GM19372 (cell line): ENCODE results near the gene CALML4.
A peak's percentile ranks its signal among the peaks of the same experiment; 100 is the strongest.
"Not testable (repeated sequence)": the region's sequence is repeated elsewhere in the genome, so short reads cannot be mapped to it uniquely, and the experiment has no call there.

ENCODE experiments used
- ATAC-seq: cut with Tn5 transposase; IDR thresholded peaks from one replicate; pipeline ENCODE4 v1.9.1; 2021; ENCODE audit warnings: mild to moderate bottlenecking, low read depth, moderate library complexity; ENCODE audit not compliant: unreplicated experiment

CALML4 gene, protein sequence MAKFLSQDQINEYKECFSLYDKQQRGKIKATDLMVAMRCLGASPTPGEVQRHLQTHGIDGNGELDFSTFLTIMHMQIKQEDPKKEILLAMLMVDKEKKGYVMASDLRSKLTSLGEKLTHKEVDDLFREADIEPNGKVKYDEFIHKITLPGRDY

GRCh38 chr15:68204776-68205557, at the start of gene CALML4:
Gene CALML4 (minus strand): TSS chr15:68205332. CDS start chr15:68205247, 85 bp downstream.
- ATAC-seq = no peak

DNA sequence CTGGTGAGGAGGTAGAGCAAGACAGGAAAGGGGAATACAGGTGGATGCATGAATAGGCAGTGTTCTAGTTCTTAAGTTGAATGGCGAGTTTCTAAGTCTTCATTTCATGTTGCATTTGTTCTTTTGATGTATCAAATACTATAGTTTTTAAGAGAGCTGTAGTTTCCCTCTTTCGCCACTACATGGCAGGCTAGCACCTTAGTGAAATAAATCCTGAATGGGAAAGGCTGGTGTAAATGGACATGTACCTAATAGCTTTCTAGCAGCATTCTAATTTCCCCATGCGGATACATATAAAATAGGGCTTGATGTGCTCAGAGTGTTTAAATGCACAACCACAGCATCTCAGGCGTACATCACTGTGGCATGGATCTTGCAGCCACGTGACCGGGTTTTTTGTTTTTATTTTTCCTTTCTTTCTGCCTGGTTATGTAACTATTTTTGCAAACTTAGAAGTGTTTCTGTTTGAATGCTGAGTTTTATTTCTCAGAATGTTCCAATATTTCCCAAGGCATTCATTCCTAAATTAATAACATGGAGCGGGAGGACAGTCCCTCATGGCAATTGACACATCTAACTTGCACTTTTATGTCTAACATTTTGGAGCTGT, 47.9 kb upstream of the CALML4 start:
- no peak for ATAC-seq

- no peak for ATAC-seq
These were observed 44.1 kb upstream of the CALML4 start for GRCh38 chr15:68249058-68249713.

- no peak for ATAC-seq
These were observed 39.1 kb upstream of the CALML4 start for GRCh38 chr15:68244235-68244634.

DNA sequence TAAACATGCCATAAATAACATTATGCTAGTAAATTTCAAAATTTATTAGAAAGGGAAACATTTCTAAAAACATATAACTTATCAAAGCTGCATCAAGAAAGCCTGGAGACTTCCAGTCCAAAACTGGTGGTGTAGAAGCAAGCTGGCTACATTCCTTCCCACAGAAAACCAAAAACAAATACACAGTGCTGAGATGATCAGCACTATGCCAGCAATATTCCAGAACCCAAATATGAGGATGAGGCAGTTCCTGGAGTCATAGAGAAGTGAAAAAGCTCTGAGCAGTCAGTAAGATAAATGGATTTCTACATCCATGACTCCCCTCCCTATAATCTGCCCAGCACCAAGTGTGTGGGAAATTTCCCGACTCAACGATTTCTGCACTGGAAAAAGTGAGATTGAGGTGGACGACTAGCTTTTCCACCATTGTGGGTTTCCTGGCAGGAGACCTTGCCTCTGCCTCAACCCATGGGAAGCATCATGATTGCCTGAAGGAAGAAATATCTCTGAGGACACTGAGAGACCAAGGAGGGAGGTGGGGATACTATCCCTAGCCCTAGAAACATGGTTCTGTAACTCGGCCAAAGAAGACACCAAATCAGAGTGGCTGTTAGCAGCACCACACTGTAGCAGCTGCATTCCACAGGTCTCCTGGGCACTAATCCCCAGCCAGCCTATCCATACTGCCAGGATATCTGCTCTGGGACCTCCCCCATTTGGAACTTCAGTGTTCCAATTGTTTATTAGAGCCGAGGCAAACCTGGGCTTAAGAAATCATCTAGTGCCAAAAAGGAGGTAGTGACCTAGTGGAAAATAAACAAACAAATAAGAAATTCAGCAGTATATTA, 36.2 kb upstream of the CALML4 start:
- no peak for ATAC-seq

DNA sequence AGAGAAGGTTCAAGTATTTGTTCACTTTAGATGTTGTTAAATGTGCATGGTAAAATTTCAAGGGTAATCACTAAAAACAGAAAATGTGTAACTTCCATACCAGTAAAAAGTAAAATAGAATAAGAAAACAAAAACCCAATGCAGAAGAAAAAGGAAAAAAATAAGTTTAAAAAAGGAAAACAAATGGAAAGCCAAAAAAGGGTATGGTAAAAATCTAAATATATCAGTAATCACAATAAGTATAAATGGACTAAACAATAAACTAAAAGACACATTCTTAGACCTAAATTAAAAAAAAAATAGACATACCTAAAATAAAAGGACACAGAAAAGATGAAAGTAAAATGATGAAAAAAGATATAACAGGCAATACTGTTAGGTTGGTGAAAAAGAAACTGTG, 33.9 kb upstream of the CALML4 start:
- no peak for ATAC-seq

GRCh38 chr15:68235022-68235421, 29.9 kb upstream of the CALML4 start:
- no peak for ATAC-seq

- not testable (repeated sequence) for ATAC-seq
These were observed 29.4 kb upstream of the CALML4 start for GRCh38 chr15:68234520-68234919.

DNA sequence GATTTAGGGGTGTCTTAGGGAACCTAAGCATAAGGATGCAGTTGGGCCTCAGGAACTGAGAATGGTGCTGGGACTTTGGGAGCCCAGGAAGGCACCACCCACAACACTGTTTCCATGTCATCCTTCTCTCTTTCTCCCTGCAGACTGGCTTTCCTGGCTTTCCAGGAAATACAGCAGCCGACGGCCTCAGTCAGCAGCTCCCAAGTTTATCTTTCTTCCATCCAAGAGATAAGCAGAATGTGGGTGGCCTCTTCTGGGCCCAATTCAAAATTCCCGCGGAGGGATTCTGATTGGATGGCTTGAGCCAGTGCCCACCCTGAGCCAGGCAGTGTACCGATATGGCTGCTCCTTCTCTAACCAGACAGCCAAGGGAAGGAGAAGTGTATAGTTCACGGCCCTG, 28.9 kb upstream of the CALML4 start:
- no peak for ATAC-seq

- ATAC-seq = no peak
These were observed 27.8 kb upstream of the CALML4 start for GRCh38 chr15:68232937-68233336.

GRCh38 chr15:68232449-68232848, 27.3 kb upstream of the CALML4 start:
- no peak for ATAC-seq

DNA sequence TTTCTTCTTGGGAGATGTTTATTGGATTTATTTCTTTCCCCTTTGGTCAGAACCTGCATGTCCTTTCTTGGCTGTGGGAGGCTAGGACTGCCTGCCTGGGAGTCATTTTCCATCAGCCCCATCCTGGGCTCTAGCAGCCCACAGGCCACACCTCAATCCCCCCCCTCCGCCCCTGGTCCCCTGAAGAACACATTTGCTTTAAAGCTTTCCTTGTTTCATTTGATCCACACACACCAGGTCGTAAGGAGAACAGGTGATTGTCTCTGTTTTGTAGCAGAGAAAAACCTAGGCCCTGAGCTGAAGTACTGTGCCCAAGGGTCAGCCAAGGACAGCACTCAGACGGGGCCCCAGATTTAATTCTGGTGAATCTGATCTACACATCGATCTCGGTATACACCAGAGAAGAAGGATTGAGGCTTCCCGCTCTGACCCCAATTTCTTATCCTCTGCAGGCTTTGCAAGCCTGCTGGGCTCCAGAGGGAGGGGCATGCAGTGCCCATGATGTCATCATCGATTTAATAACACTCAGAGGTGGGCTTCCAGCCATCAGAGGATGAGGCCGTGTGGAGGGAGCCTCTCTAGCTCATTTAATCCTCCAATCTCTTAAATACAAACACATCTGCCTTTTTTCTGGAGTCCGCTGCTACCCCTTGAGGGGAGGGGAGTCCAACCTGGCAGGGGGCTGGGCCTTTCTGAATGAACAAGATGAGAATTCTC, 26.1 kb upstream of the CALML4 start:
- no peak for ATAC-seq

GRCh38 chr15:68230157-68231100, 25.3 kb upstream of the CALML4 start:
- no peak for ATAC-seq

GRCh38 chr15:68229386-68230156, 24.4 kb upstream of the CALML4 start, which contains the start of gene CLN6:
Gene CLN6 (minus strand): TSS chr15:68229728. CDS start chr15:68229584, 144 bp downstream.
- ATAC-seq = peak; percentile 88

- ATAC-seq = peak; percentile 12
These were observed 23.8 kb upstream of the CALML4 start for GRCh38 chr15:68228971-68229385.

- ATAC-seq = no peak
These were observed 23.2 kb upstream of the CALML4 start for GRCh38 chr15:68228143-68228970.

DNA sequence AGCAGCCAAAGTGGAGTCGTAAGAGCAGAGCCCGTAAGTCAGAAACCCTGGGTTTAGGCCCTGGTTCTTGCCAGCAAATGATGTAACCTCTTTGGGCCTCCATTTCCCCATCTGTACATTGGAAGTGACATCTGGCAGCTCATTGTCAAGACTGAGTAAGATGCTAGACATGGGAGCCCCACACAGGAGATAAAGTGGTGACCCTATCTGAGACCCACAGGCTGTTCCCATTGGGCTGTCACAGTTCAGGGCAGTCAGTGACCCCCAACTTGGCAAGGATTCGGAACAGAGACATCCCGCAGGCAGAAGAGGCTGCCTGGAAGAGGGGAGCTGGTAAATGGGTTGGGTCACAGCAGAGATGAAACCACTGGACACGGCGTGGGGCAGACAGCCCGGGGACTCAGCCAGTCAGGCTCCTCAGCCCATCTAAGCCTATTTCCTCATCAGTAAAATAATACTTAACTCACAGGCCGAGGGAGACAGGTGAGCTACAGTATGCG, 22.6 kb upstream of the CALML4 start:
- ATAC-seq = no peak
